Inferior parietal cortex (tissue), 1 donor: ENCODE results near the gene CIC.

Source experiments
- DNase-seq: peaks from one replicate; pipeline ENCODE4 v3.0.0-alpha.2; 2016; ENCODE audit errors: extremely low spot score

Gene CIC

GRCh38 chr19:42277821-42278451 lies 8.9 kb downstream of the CIC start:
- no peak for DNase-seq

GRCh38 chr19:42278452-42279154 lies 9.6 kb downstream of the CIC start:
- no peak for DNase-seq

- peak; percentile 65 for DNase-seq
Measured at GRCh38 chr19:42279155-42279901, 10.3 kb downstream of the CIC start.

GRCh38 chr19:42279902-42280814 lies 11.1 kb downstream of the CIC start:
- peak; percentile 93 for DNase-seq

- DNase-seq = peak; percentile 24
Measured at GRCh38 chr19:42280815-42281145, 11.7 kb downstream of the CIC start.

GRCh38 chr19:42281146-42281826 lies 12.2 kb downstream of the CIC start:
- peak; percentile 31 for DNase-seq

GRCh38 chr19:42281827-42282762 lies 13.0 kb downstream of the CIC start:
- DNase-seq = peak; percentile 23

- DNase-seq = no peak
Measured at GRCh38 chr19:42282819-42283187, 13.8 kb downstream of the CIC start.

- DNase-seq = peak; percentile 89
Measured at GRCh38 chr19:42283188-42284065, 14.4 kb downstream of the CIC start.

GRCh38 chr19:42284066-42284501 lies 15.0 kb downstream of the CIC start:
- DNase-seq = peak; percentile 55

GRCh38 chr19:42284591-42285341 lies 15.7 kb downstream of the CIC start:
- DNase-seq = no peak

GRCh38 chr19:42285541-42285941 lies 16.5 kb downstream of the CIC start:
- DNase-seq = no peak

- no peak for DNase-seq
Measured at GRCh38 chr19:42285988-42286348, 16.9 kb downstream of the CIC start.

GRCh38 chr19:42286349-42287016 lies 17.4 kb downstream of the CIC start:
- no peak for DNase-seq

GRCh38 chr19:42287017-42287826 lies 18.2 kb downstream of the CIC start:
- no peak for DNase-seq

- no peak for DNase-seq
Measured at GRCh38 chr19:42287827-42288107, 18.7 kb downstream of the CIC start.

GRCh38 chr19:42288387-42288786 lies 19.3 kb downstream of the CIC start:
- no peak for DNase-seq
